Gastroesophageal sphincter (tissue), 4 donors: ENCODE measurements around the gene ARHGAP1. TPM values are rescaled to one million over a fixed set of nuclear protein-coding genes. Genes with fewer than 3 reads are reported as not detected.

ENCODE experiments used
- ATAC-seq: fragments of 150-250 bp; one replicate; pipeline ENCODE4 v1.9.1; 2016; ENCODE audit warnings: mild to moderate bottlenecking, moderate library complexity
- H3K27ac ChIP-seq, 4 donors: fragments of 200-600 bp; sonication (generic) in 3 of 4; 1 replicate in 3 of 4; 2 replicates in 1 of 4; pipeline ENCODE4 v1.5.1; 2016 to 2019
- H3K27me3 ChIP-seq: fragments of 200-600 bp; sonication (generic); one replicate; pipeline ENCODE4 v1.5.1; 2019
- H3K36me3 ChIP-seq, 2 donors: fragments of 200-600 bp; sonication (generic); one replicate each; pipeline ENCODE4 v1.5.1; 2019; ENCODE audit warnings: control low read depth in 1 of 2
- H3K4me1 ChIP-seq, 3 donors: fragments of 200-600 bp; sonication (generic); 1 replicate in 2 of 3; 2 replicates in 1 of 3; pipeline ENCODE4 v1.5.1; 2016 to 2019; ENCODE audit warnings: control low read depth in 2 of 3
- H3K4me3 ChIP-seq, 2 donors: fragments of 200-600 bp; sonication (generic); one replicate each; pipeline ENCODE4 v1.5.1; 2019; ENCODE audit warnings: mild to moderate bottlenecking in 1 of 2, moderate library complexity in 1 of 2
- H3K9me3 ChIP-seq, 3 donors: fragments of 200-600 bp; sonication (generic); one replicate each; pipeline ENCODE4 v1.5.1; 2017 to 2019; ENCODE audit warnings: control low read depth in 2 of 3
- CTCF ChIP-seq, 4 experiments: fragments of 200-600 bp in 2 of 4; fragments of 450-650 bp in 2 of 4; sonication (generic) in 1 of 4; IDR thresholded peaks; one replicate each; pipeline ENCODE4 v1.5.1; 2017 to 2019; ENCODE audit warnings: antibody characterized with exemption in 4 of 4, mild to moderate bottlenecking in 2 of 4, moderate library complexity in 2 of 4
- EP300 ChIP-seq: sonication (generic); formaldehyde crosslinking; IDR thresholded peaks from one replicate; pipeline ENCODE4 v1.6.1; 2017; ENCODE audit warnings: antibody characterized with exemption, mild to moderate bottlenecking
- POLR2A ChIP-seq, 2 donors: fragments of 450-650 bp; IDR thresholded peaks; one replicate each; pipeline ENCODE4 v1.6.1; 2017; ENCODE audit warnings: antibody characterized with exemption in 2 of 2, mild to moderate bottlenecking in 2 of 2, moderate library complexity in 1 of 2
- POLR2AphosphoS5 ChIP-seq: sonication (generic); formaldehyde crosslinking; IDR thresholded peaks from one replicate; pipeline ENCODE4 v1.6.1; 2017; ENCODE audit warnings: antibody characterized with exemption
- WGBS, 2 donors: methylation state at CpG; one replicate each; pipeline ENCODE4 v1.1.5; 2018; ENCODE audit warnings: low coverage in 1 of 2; 5-methylcytosine and 5-hydroxymethylcytosine counted together
- total RNA-seq, 4 donors: library from RNA; depleted of rRNA; stranded (reverse); fragments of >200 nt; gene quantifications; one replicate each; pipeline ENCODE4 v1.1.0, GENCODE V29; 2016

ARHGAP1 gene
- total RNA-seq, 4 donors from 2014 or later, result 57.3 to 105 (median 64.0) TPM

- peaks cover 0 to 86% of the 10 kb centered on the region in 2 donors for H3K36me3 ChIP-seq
- H3K27me3 ChIP-seq, result no peaks in the 10 kb centered on the region
- ATAC-seq, result no peak
- H3K4me1 ChIP-seq, result no peaks in the 10 kb centered on the region
- no peak overlapping the region for H3K4me3 ChIP-seq
- H3K27ac ChIP-seq, result no peak overlapping the region
- H3K9me3 ChIP-seq, result no peaks in the 10 kb centered on the region
- 75 to 90% methylated on average over 7 to 10 of the region's 10 CpGs for WGBS, 2 donors
- TF ChIP-seq POLR2A (IDR thresholded peaks at IDR 0.05), result no peak
- no peak for TF ChIP-seq POLR2AphosphoS5
- TF ChIP-seq EP300, result no peak
- no peak for TF ChIP-seq CTCF (IDR thresholded peaks at IDR 0.05)
Measured at GRCh38 chr11:46743693-46744339, 43.4 kb upstream of the ARHGAP1 start.

- no peak for TF ChIP-seq EP300
- TF ChIP-seq CTCF (IDR thresholded peaks at IDR 0.05), result no peak
- no peak for TF ChIP-seq POLR2A (IDR thresholded peaks at IDR 0.05)
- Histone ChIP-seq H3K27me3 (no peaks in the 10 kb centered on the region), H3K4me1 (no peaks in the 10 kb centered on the region), H3K27ac (no peak overlapping the region), H3K9me3 (no peaks in the 10 kb centered on the region), H3K4me3 (no peak overlapping the region), H3K36me3 (peaks cover 0 to 78% of the 10 kb centered on the region in 2 donors)
- no peak for ATAC-seq
- 100% methylated on average over 1 of the region's 2 CpGs; no CpG with 5 or more reads in 1 of the 2 donors for WGBS, 2 donors
Measured at GRCh38 chr11:46743043-46743442, 42.6 kb upstream of the ARHGAP1 start.

- no peaks in the 10 kb centered on the region for H3K27me3 ChIP-seq
- no peak overlapping the region for H3K4me3 ChIP-seq
- peaks cover 0 to 66% of the 10 kb centered on the region in 2 donors for H3K36me3 ChIP-seq
- TF ChIP-seq EP300, result no peak
- TF ChIP-seq CTCF (IDR thresholded peaks at IDR 0.05), result no peak
- TF ChIP-seq POLR2A (IDR thresholded peaks at IDR 0.05), result no peak
- no peak for TF ChIP-seq POLR2AphosphoS5
- 69 to 81% methylated on average over 4 to 12 of the region's 12 CpGs for WGBS, 2 donors
- no peak for ATAC-seq
- no peaks in the 10 kb centered on the region for H3K4me1 ChIP-seq
- H3K27ac ChIP-seq, result no peak overlapping the region
- H3K9me3 ChIP-seq, result no peaks in the 10 kb centered on the region
Measured at GRCh38 chr11:46741600-46742484, 41.4 kb upstream of the ARHGAP1 start.

GRCh38 chr11:46738887-46739286 is 38.5 kb upstream of the ARHGAP1 start:
- H3K4me1 ChIP-seq, result no peaks in the 10 kb centered on the region
- no peak overlapping the region for H3K4me3 ChIP-seq
- H3K9me3 ChIP-seq, result no peaks in the 10 kb centered on the region
- ATAC-seq, result no peak
- no peak overlapping the region for H3K27ac ChIP-seq
- WGBS, 2 donors, result 76 to 82% methylated on average over 4 to 6 of the region's 6 CpGs
- TF ChIP-seq POLR2AphosphoS5, result no peak
- no peak for TF ChIP-seq POLR2A (IDR thresholded peaks at IDR 0.05)
- no peak for TF ChIP-seq CTCF (IDR thresholded peaks at IDR 0.05)
- no peak for TF ChIP-seq EP300
- peaks cover 0 to 37% of the 10 kb centered on the region in 2 donors for H3K36me3 ChIP-seq
- no peaks in the 10 kb centered on the region for H3K27me3 ChIP-seq
